HepG2 (cell line): ENCODE data around the gene CHCHD6. TPM values are rescaled to one million over a fixed set of nuclear protein-coding genes. Genes with fewer than 3 reads are reported as not detected.

Experiments used
- ATAC-seq: fragments of 200-7000 bp; cut with Tn5 transposase; 3 replicates; pipeline ENCODE4 v1.9.1; 2020; ENCODE audit warnings: mild to moderate bottlenecking, moderate library complexity
- BruUV-seq: library from RNA; stranded (reverse); fragments of 400-500 nt; replicated peaks from 2 replicates; lab custom pipeline; 2021; lab: Mats Ljungman, UMichigan
- CTCF ChIA-PET: fragments of 300-600 bp; formaldehyde crosslinking; extraction: SDS; loops from one replicate; lab custom pipeline; 2021; ENCODE audit warnings: low total read pairs, inconsistent platforms, low intra/inter-chr PET ratio; lab: Yijun Ruan, JAX
- POLR2A ChIA-PET: fragments of 350-600 bp; sonication (Branson Sonifier 250); formaldehyde crosslinking; loops from one replicate; lab custom pipeline; 2020; ENCODE audit warnings: antibody characterized with exemption, inconsistent platforms; lab: Yijun Ruan, JAX
- DNase-seq: peaks from one replicate; pipeline ENCODE4 v3.0.0-alpha.2; 2015; ENCODE audit warnings: low spot score
- FAIRE-seq: peaks from 3 replicates; lab custom pipeline; 2011; peaks lifted over from hg19 to GRCh38; lab: Jason Lieb, UNC
- H2AFZ ChIP-seq: one replicate; pipeline ENCODE4 v1.6.1; 2011; ENCODE audit warnings: low read length, inconsistent platforms
- H3K27ac ChIP-seq: fragments of 300-600 bp; 3 replicates; pipeline ENCODE4 v1.8.0; 2011; ENCODE audit warnings: mixed run types, mild to moderate bottlenecking, mixed read lengths, low read length, inconsistent platforms; ENCODE audit not compliant: insufficient read depth; ENCODE audit errors: extremely low read length
- H3K27me3 ChIP-seq, 2 experiments: fragments of 200-600 bp in 1 of 2; 2 replicates in 1 of 2; 3 replicates in 1 of 2; pipeline versions ENCODE4 v1.6.0 to v1.8.0; 2011; ENCODE audit warnings: low read length in 2 of 2, mild to moderate bottlenecking in 2 of 2, moderate library complexity in 2 of 2, inconsistent platforms in 1 of 2; ENCODE audit not compliant: insufficient read depth in 2 of 2, control insufficient read depth in 1 of 2
- H3K36me3 ChIP-seq, 2 experiments: fragments of 200-600 bp in 1 of 2; replicated peaks in 1 of 2; 2 replicates in 1 of 2; 3 replicates in 1 of 2; pipeline versions ENCODE4 v1.5.1 to v1.8.0; 2011; ENCODE audit warnings: low read length in 2 of 2, inconsistent platforms in 1 of 2; ENCODE audit not compliant: insufficient read depth in 2 of 2, control insufficient read depth in 1 of 2
- H3K4me1 ChIP-seq: 2 replicates; pipeline ENCODE4 v1.5.1; 2012; ENCODE audit warnings: low read length, inconsistent platforms; ENCODE audit not compliant: insufficient read depth
- H3K4me2 ChIP-seq: 2 replicates; pipeline ENCODE4 v1.6.0; 2011; ENCODE audit warnings: low read depth, low read length, inconsistent platforms
- H3K4me3 ChIP-seq, 3 experiments: fragments of 200-600 bp in 1 of 3; sonication (generic), shearing (Covaris generic) in 1 of 3; replicated peaks in 1 of 3; 2 replicates each; pipeline ENCODE4 v1.5.1; 2011 to 2016; ENCODE audit warnings: low read length in 3 of 3, inconsistent platforms in 2 of 3, low read depth in 2 of 3, mild to moderate bottlenecking in 2 of 3, control low read depth in 1 of 3, mixed read lengths in 1 of 3; ENCODE audit not compliant: insufficient read depth in 1 of 3
- H3K79me2 ChIP-seq: one replicate; pipeline ENCODE4 v1.6.1; 2011; ENCODE audit warnings: low read length, inconsistent platforms; ENCODE audit not compliant: insufficient read depth
- H3K9ac ChIP-seq: 2 replicates; pipeline ENCODE4 v1.6.0; 2011; ENCODE audit warnings: mild to moderate bottlenecking, low read depth, low read length, inconsistent platforms; ENCODE audit not compliant: insufficient read depth
- H3K9me3 ChIP-seq: 2 replicates; pipeline ENCODE4 v1.5.1; 2012; ENCODE audit warnings: mild to moderate bottlenecking, low read length
- H4K20me1 ChIP-seq: 2 replicates; pipeline ENCODE4 v1.6.0; 2011; ENCODE audit warnings: inconsistent platforms, mild to moderate bottlenecking, low read length, moderate library complexity; ENCODE audit not compliant: insufficient read depth
- FOXA3 ChIP-seq: IDR thresholded peaks from 2 replicates; pipeline ENCODE4 v1.6.1; 2016; ENCODE audit warnings: missing genetic modification reagents, missing compliant biosample characterization
- FUBP1 ChIP-seq: sonication (generic); formaldehyde crosslinking; IDR thresholded peaks from 2 replicates; pipeline ENCODE4 v1.5.1; 2020; ENCODE audit warnings: missing genetic modification reagents, mild to moderate bottlenecking, borderline replicate concordance
- GLI4 ChIP-seq: sonication (generic); formaldehyde crosslinking; IDR thresholded peaks from 2 replicates; pipeline ENCODE4 v1.5.1; 2020; ENCODE audit warnings: missing genetic modification reagents, mild to moderate bottlenecking, moderate library complexity, borderline replicate concordance
- HNF4G ChIP-seq, 2 experiments: sonication (generic) in 1 of 2; formaldehyde crosslinking in 1 of 2; IDR thresholded peaks; 2 replicates each; pipeline versions ENCODE4 v1.4.0 to v1.6.1; 2011 to 2020; ENCODE audit warnings: borderline replicate concordance in 2 of 2, low read depth in 2 of 2, mild to moderate bottlenecking in 2 of 2, low read length in 1 of 2, missing genetic modification reagents in 1 of 2, moderate library complexity in 1 of 2
- KDM2A ChIP-seq: sonication (generic); formaldehyde crosslinking; IDR thresholded peaks from 2 replicates; pipeline ENCODE4 v1.4.0; 2020; ENCODE audit warnings: low read depth, missing genetic modification reagents, borderline replicate concordance
- NCOA5 ChIP-seq: sonication (generic); formaldehyde crosslinking; IDR thresholded peaks from 2 replicates; pipeline ENCODE4 v1.4.0; 2020; ENCODE audit warnings: missing genetic modification reagents
- SIN3A ChIP-seq: IDR thresholded peaks from 2 replicates; pipeline ENCODE4 v1.6.1; 2011; ENCODE audit warnings: low read depth, mild to moderate bottlenecking, control low read depth, low read length, borderline replicate concordance
- TOE1 ChIP-seq: sonication (generic); formaldehyde crosslinking; IDR thresholded peaks from 2 replicates; pipeline ENCODE4 v1.4.0; 2020; ENCODE audit warnings: mild to moderate bottlenecking, missing genetic modification reagents
- ZNF12 ChIP-seq: sonication (generic); formaldehyde crosslinking; IDR thresholded peaks from 2 replicates; pipeline ENCODE4 v1.5.0; 2020; ENCODE audit warnings: missing genetic modification reagents
- WGBS: methylation state at CpG from one replicate; pipeline ENCODE4 v1.1.6; 2017; ENCODE audit warnings: low lambda C conversion rate; 5-methylcytosine and 5-hydroxymethylcytosine counted together
- in situ Hi-C: cut with HindIII; loops from 2 replicates; pipeline ENCODE4 v1.10.0; 2017; ENCODE audit warnings: low pct_unique_long_range_greater_than_20kb; ENCODE audit not compliant: extremely low pct_ligation_motif_present
- intact Hi-C: fragments of 100-400 bp; cut with micrococcal nuclease; formaldehyde crosslinking; loops from one replicate; pipeline ENCODE4 v1.10.0; 2022; ENCODE audit not compliant: unreplicated experiment
- polyA plus RNA-seq, 8 experiments: library from polyadenylated mRNA; depleted of rRNA in 3 of 8; stranded (reverse) in 7 of 8; unstranded in 1 of 8; fragments of >200 nt; fragmentation: Illumina TruSeq in 4 of 8; extraction: Trizol in 4 of 8; gene quantifications; 2 replicates each; pipeline versions ENCODE4 v1.2.1 to v1.2.3, GENCODE V29; 2011 to 2016; ENCODE audit warnings: low read depth in 4 of 8, missing spikeins in 1 of 8, mixed read lengths in 1 of 8; ENCODE audit not compliant: insufficient read depth in 1 of 8
- total RNA-seq, 5 experiments: library from RNA; depleted of rRNA; stranded (reverse); fragments of >200 nt; fragmentation: Illumina TruSeq; extraction: Trizol; gene quantifications; 2 replicates each; pipeline ENCODE4 v1.2.3, GENCODE V29; 2016; ENCODE audit warnings: low read depth in 1 of 5

Gene CHCHD6
- total and polyA plus RNA-seq, 2 of the 13 experiments (the other 11 are each of a cell fraction or from before 2014, with no cell fraction given) = 20.3 to 20.8 TPM

- ChIA-PET CTCF (no interaction called here), POLR2A (no interaction called here)
- ATAC-seq (no peak), FAIRE-seq (no peak)
- Histone ChIP-seq H3K36me3 (no peaks in the 10 kb centered on the region), H3K4me3 (no peak overlapping the region)
- in situ Hi-C loops = no loop called here
- intact Hi-C loops = no loop called here
- TF ChIP-seq FOXA3 (CRISPR knock-in tag) (no peak), ZNF12 (CRISPR knock-in tag) (no peak), TOE1 (CRISPR knock-in tag) (no peak), KDM2A (CRISPR knock-in tag) (no peak), HNF4G (IDR thresholded peaks at IDR 0.05; ENCODE audit: borderline replicate concordance, low read depth, low read length) (no peak), HNF4G (CRISPR knock-in tag; IDR thresholded peaks at IDR 0.05; ENCODE audit: borderline replicate concordance, low read depth) (no peak), GLI4 (no peak), SIN3A (no peak), NCOA5 (CRISPR knock-in tag) (no peak), FUBP1 (CRISPR knock-in tag) (no peak)
- TF ChIP-seq, all 625 proteins: peak for 0
- H3K9me3 ChIP-seq = no peaks in the 10 kb centered on the region
- H3K79me2 ChIP-seq = no peaks in the 10 kb centered on the region
- WGBS = 88% methylated on average over 4 of the region's 4 CpGs
- H3K4me1 ChIP-seq = no peaks in the 10 kb centered on the region
- H3K4me2 ChIP-seq = no peak overlapping the region
- no peak overlapping the region for H2AFZ ChIP-seq
- H3K9ac ChIP-seq = no peak overlapping the region
- no peaks in the 10 kb centered on the region; a peak in 1 of 5 replicates for H3K27me3 ChIP-seq
- BruUV-seq = no TSS peak
- no peak overlapping the region for H3K27ac ChIP-seq
- no peaks in the 10 kb centered on the region for H4K20me1 ChIP-seq
- DNase-seq = no peak
These were observed 103.8 kb downstream of the CHCHD6 start for GRCh38 chr3:126807795-126808194.
